ENCODE results near the gene OTC. TPM values are rescaled to one million over a fixed set of nuclear protein-coding genes. Genes with fewer than 3 reads are reported as not detected.

OTC gene
- total RNA-seq, 1 experiment from 2014 or later = not detected

- intact Hi-C loops (cut with micrococcal nuclease; ENCODE audit: unreplicated experiment) = no loop called here
- Mint-ChIP-seq H3K27me3 (ENCODE audit: insufficient read depth, unreplicated experiment) (no peaks in the 10 kb centered on the region), H3K4me3 (ENCODE audit: unreplicated experiment) (no peak overlapping the region), H3K4me1 (ENCODE audit: low read depth, unreplicated experiment) (no peaks in the 10 kb centered on the region), H3K9me3 (ENCODE audit: unreplicated experiment) (no peaks in the 10 kb centered on the region), H3K27ac (ENCODE audit: unreplicated experiment) (no peak overlapping the region), H3K36me3 (ENCODE audit: insufficient read depth, unreplicated experiment) (no peaks in the 10 kb centered on the region)
- CTCF ChIA-PET = no interaction called here
- POLR2A ChIA-PET = no interaction called here
- Histone ChIP-seq H3K4me3 (ENCODE audit: low read depth, low read length) (no peak overlapping the region), H3K36me3 (ENCODE audit: control insufficient read depth, insufficient read depth, low read length) (no peaks in the 10 kb centered on the region), H3K4me1 (no peaks in the 10 kb centered on the region), H3K9me3 (no peaks in the 10 kb centered on the region), H3K27me3 (replicated peaks; ENCODE audit: control insufficient read depth, insufficient read depth, low read length) (no peaks in the 10 kb centered on the region)
- TF ChIP-seq, protein P1, sequence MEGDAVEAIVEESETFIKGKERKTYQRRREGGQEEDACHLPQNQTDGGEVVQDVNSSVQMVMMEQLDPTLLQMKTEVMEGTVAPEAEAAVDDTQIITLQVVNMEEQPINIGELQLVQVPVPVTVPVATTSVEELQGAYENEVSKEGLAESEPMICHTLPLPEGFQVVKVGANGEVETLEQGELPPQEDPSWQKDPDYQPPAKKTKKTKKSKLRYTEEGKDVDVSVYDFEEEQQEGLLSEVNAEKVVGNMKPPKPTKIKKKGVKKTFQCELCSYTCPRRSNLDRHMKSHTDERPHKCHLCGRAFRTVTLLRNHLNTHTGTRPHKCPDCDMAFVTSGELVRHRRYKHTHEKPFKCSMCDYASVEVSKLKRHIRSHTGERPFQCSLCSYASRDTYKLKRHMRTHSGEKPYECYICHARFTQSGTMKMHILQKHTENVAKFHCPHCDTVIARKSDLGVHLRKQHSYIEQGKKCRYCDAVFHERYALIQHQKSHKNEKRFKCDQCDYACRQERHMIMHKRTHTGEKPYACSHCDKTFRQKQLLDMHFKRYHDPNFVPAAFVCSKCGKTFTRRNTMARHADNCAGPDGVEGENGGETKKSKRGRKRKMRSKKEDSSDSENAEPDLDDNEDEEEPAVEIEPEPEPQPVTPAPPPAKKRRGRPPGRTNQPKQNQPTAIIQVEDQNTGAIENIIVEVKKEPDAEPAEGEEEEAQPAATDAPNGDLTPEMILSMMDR (IDR thresholded peaks at IDR 0.05; ENCODE audit: insufficient read depth in 1 of 2, low read depth in 1 of 2, low read length in 1 of 2, severe bottlenecking in 1 of 2, unreplicated experiment in 1 of 2) = no peak
- no TSS peak for BruUV-seq (replicated peaks)
- DNase-seq = no peak
Observed at GRCh38 chrX:38452603-38453002, 100.2 kb downstream of the OTC start.

DNA sequence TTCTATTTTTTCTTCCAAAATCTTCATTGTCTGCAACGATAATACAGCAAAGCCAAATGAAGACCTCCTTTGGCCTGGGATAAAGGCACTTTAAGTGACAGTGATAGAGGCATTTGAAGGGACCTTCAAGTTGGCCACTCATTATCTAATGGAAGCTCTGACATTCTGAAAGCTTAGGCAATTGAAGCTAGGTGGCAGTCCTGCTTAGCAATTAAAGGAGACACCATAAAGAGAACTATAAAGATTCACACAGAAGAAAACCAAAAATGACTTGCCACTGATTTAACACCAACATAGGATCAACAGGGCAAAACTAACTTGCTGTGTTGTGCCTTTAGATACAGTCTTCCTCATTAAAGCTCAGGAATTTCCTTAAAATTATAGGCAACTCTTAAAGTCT is 105.7 kb downstream of the OTC start:
- Histone ChIP-seq H3K4me3 (ENCODE audit: low read depth, low read length) (no peak overlapping the region), H3K36me3 (ENCODE audit: control insufficient read depth, insufficient read depth, low read length) (no peaks in the 10 kb centered on the region), H3K9me3 (no peaks in the 10 kb centered on the region), H3K27me3 (replicated peaks; ENCODE audit: control insufficient read depth, insufficient read depth, low read length) (no peaks in the 10 kb centered on the region), H3K4me1 (no peaks in the 10 kb centered on the region)
- Mint-ChIP-seq H3K9me3 (ENCODE audit: unreplicated experiment) (no peaks in the 10 kb centered on the region), H3K4me1 (ENCODE audit: low read depth, unreplicated experiment) (no peaks in the 10 kb centered on the region), H3K27me3 (ENCODE audit: insufficient read depth, unreplicated experiment) (no peaks in the 10 kb centered on the region), H3K4me3 (ENCODE audit: unreplicated experiment) (no peak overlapping the region), H3K36me3 (ENCODE audit: insufficient read depth, unreplicated experiment) (no peaks in the 10 kb centered on the region), H3K27ac (ENCODE audit: unreplicated experiment) (no peak overlapping the region)
- DNase-seq = peak in 1 of 2 experiments; percentile 0
- intact Hi-C loops (cut with micrococcal nuclease; ENCODE audit: unreplicated experiment) = no loop called here
- ChIA-PET CTCF (no interaction called here), POLR2A (no interaction called here)
- TF ChIP-seq, protein P1 (IDR thresholded peaks at IDR 0.05; ENCODE audit: insufficient read depth in 1 of 2, low read depth in 1 of 2, low read length in 1 of 2, severe bottlenecking in 1 of 2, unreplicated experiment in 1 of 2) = no peak
- no TSS peak for BruUV-seq (replicated peaks)

GRCh38 chrX:38462257-38462656 is 109.9 kb downstream of the OTC start:
- peaks cover 13% of the 10 kb centered on the region for H3K27me3 Mint-ChIP-seq (ENCODE audit: insufficient read depth, unreplicated experiment)
- Histone ChIP-seq H3K4me1 (no peaks in the 10 kb centered on the region), H3K27me3 (replicated peaks; ENCODE audit: control insufficient read depth, insufficient read depth, low read length) (no peaks in the 10 kb centered on the region), H3K9me3 (no peaks in the 10 kb centered on the region), H3K4me3 (ENCODE audit: low read depth, low read length) (no peak overlapping the region), H3K36me3 (ENCODE audit: control insufficient read depth, insufficient read depth, low read length) (no peaks in the 10 kb centered on the region)
- H3K9me3 Mint-ChIP-seq (ENCODE audit: unreplicated experiment) = no peaks in the 10 kb centered on the region
- TF ChIP-seq, protein P1 (IDR thresholded peaks at IDR 0.05; ENCODE audit: insufficient read depth in 1 of 2, low read depth in 1 of 2, low read length in 1 of 2, severe bottlenecking in 1 of 2, unreplicated experiment in 1 of 2) = no peak
- intact Hi-C loops (cut with micrococcal nuclease; ENCODE audit: unreplicated experiment) = no loop called here
- H3K4me3 Mint-ChIP-seq (ENCODE audit: unreplicated experiment) = no peak overlapping the region
- no peak overlapping the region for H3K27ac Mint-ChIP-seq (ENCODE audit: unreplicated experiment)
- H3K4me1 Mint-ChIP-seq (ENCODE audit: low read depth, unreplicated experiment) = no peaks in the 10 kb centered on the region
- no TSS peak for BruUV-seq (replicated peaks)
- POLR2A ChIA-PET = no interaction called here
- no peaks in the 10 kb centered on the region for H3K36me3 Mint-ChIP-seq (ENCODE audit: insufficient read depth, unreplicated experiment)
- CTCF ChIA-PET = no interaction called here
- no peak for DNase-seq

Data from Caco-2 (cell line).